ENCODE results near the gene HTR3D.
"Not testable (repeated sequence)": the region's sequence is repeated elsewhere in the genome, so short reads cannot be mapped to it uniquely, and the experiment has no call there.

HTR3D gene

DNA sequence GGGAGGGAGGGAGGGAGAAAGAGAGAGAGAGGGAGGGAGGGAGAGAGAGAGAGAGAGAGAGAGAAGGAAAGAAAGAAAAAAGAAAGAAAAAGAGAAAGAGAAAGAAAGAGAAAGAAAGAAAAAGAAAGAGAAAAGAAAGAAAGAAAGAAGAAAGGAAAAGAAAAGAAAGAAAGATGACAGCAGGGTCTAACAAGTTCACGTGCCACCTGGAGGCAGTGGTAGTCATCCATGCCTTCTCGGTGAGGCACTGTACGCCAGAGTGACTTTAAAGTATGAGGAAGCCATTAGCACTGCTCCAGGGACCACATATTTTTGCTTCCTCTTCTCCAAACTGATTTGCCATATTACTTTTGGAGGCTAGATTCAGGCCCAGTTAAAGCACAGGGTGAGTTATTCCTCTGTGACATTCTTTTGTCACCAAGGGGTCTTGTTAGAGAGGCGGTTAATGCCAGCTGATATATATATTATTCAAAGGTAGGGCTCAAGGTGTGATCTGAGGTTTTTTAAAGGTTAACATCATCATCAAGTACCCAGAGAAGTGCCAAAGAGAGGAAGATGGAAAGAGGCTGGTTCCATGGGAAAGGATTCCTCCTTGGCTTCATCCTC lies at the start of gene HTR3D:
TSS of gene HTR3D (plus strand) at position 556 of the 606 bp plus-strand sequence. CDS start at position 556, 0 bp downstream.
- no peak for DNase-seq

GRCh38 chr3:183981990-183982644 lies 49.4 kb upstream of the HTR3D start:
- DNase-seq, result no peak

DNA sequence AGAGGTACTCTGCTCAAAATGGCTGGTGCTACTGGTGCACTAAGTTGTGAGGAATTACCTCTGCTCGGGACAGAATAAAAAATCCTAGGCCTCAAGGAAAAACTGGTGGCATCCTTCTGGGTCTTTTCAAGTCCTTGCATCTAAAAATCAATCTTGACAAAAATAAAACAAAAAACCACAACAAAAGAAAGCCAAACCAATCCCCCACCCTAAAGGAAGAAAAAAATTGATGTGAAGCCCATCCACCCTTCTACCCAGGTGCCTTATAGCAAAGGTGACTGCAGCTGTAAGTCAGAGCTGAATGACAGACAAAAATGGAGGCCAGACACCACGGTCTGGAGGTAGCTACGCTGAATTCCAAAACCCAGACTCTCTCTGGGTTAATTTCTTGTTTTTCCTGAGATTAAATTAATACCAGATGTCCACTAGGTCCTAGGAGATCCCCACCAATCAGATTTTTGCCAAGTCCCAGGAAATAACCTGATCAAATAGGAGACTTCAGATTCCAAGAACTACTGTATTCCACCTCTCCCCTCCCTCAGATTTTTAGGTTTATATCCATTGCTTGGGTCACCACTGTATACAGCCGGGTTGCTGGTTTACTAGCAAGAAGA lies 47.3 kb upstream of the HTR3D start:
- DNase-seq, result no peak

DNA sequence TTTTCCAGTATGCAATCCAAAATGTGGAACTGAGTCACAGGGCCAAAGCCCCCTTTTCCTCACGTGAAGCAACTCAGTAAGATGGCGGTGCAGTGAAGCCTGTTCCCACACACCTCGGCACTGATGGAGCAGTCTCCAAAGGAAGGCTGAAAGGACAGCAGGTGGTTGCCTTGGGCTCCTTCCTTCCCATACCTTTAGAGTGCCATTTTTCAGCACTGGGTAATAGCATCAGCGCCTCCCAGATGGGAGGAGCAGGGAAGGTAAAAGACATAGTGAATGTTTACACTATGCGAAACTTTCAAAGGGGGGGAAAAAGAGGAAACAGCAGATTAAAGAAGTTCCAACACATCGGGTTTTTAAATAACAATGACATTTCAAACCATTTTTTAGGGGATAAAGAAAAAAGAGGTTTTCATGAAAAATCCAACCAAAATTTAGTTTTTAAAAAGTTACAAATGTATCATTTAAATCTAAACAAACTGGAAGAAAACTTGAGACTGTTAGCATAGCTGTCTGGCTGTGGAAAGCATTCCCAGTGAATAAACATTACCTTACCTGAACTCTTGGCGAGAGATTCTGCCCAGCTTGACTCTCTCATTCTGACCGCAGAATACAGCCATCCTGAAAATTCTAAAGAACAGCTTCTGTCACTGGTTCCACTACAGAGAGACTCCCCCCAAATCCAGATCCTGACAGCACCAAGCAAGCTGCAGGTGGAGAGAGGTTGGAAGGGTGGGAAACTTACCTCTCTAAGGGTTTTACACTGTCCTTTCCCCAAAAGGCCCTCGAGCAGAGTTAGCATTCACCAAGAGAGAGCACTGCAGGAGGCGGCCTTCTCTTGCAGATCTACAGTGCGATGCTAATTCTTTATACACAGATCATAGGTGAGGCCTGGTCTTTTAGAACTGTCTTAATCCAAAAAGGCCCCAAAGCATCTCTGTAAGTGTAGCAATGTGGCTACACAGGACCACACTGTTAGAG lies 46.5 kb upstream of the HTR3D start:
- no peak for DNase-seq

GRCh38 chr3:183987000-183987600 lies 44.4 kb upstream of the HTR3D start:
- DNase-seq, result no peak

- no peak for DNase-seq
Measured at GRCh38 chr3:183988216-183988790, 43.2 kb upstream of the HTR3D start.

GRCh38 chr3:183991403-183991802 lies 40.1 kb upstream of the HTR3D start:
- no peak for DNase-seq

DNA sequence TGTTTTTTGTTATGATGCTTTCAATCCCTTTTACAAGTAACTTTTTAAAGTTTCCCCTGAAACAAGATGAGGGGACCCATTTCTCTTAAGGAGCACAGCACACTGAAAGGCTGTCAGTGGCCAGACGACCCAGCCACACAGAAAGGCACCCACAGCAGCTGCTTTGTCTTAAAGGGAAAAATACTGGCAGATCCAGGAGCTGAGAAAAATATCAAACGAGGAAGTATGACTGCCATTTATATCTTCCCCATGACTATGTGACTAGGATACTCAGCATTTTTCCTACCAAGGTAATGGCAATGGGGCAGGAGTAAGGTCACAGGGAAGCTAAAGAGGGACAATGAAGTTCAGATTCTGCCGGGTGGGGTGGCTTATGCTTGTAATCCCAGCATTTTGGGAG lies 29.8 kb upstream of the HTR3D start:
- no peak for DNase-seq

GRCh38 chr3:184002469-184002868 lies 29.1 kb upstream of the HTR3D start:
- DNase-seq, result no peak

DNA sequence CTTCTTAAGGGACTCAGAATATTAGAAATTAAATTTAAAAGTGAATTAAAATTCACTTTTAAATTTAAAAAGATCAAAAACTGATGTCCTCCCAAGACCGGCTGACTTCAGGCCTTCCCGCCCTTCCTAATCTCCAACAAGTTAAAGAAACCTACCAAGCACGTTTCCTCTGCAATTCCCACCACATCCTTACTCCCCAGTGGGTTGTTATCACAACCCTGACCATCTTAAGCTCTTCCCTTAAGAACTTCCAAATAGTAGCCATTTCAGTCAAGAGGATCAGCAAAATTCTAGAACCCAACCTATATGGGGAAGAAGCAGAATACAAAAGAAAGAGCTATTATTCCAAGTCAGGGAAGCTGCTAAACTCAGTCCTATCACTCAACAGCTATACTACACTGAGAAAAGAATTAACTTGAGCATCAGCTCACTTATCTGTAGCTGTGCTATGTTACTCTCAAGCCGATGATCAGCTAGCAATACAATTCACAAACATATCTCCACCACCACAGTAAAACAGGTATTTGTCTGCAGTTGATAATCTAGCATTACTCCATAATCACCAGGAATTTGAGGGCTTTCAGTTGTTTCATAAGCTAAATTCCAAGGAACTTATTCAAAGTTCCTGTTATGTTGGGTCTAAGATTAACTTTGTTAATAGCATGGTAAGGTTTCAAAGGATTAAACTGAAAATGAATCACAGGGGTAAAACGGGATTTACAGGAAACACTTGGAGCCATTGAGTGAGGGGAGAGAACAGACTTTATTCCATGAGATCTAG lies 28.2 kb upstream of the HTR3D start:
- DNase-seq, result no peak

DNA sequence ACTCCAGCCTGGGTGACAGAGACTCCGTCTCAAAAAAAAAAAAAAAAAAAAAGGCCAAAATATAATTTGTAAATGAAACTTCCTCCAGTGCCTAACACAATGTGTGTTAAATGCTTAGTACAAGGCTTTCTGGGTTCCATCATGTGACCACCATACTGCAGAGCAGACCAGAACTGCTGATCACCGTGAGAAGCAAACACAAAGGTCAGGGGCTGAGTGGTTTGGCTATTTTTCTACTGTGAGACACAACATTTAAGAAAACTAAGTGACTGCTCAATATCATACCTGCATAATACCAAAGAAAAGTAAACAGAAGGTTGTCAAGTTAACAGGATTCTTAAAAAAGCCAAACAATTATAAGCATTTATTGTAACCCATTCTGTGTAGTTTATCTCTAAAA lies 27.1 kb upstream of the HTR3D start:
- DNase-seq, result no peak

DNA sequence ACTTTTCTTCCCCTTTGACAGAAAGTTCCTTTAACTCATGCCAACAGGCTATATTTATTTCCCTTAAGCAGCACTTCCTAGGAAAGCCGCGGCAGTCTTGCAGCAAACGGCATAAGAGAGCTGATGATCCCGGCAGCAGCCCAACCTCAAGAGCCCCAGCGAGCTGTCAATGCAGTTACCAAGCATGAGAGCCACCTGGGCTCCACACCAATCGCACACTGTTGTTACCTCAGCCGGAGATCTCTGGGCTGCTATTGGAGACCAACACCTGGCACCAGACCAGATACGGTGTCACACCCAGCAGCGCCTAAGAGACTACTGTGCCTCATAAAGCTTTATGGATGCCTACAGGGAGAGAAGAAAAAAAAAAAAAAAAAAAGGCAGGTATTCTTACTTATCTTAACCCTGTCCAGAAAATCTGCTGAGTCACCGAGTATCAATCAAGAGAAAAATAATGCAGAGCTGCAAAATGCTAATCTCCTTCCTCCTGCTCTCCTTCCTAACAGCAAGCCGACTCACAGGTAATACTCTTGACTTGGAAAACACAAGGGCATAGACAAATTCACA lies 25.5 kb upstream of the HTR3D start:
- DNase-seq, result peak; percentile 99

DNA sequence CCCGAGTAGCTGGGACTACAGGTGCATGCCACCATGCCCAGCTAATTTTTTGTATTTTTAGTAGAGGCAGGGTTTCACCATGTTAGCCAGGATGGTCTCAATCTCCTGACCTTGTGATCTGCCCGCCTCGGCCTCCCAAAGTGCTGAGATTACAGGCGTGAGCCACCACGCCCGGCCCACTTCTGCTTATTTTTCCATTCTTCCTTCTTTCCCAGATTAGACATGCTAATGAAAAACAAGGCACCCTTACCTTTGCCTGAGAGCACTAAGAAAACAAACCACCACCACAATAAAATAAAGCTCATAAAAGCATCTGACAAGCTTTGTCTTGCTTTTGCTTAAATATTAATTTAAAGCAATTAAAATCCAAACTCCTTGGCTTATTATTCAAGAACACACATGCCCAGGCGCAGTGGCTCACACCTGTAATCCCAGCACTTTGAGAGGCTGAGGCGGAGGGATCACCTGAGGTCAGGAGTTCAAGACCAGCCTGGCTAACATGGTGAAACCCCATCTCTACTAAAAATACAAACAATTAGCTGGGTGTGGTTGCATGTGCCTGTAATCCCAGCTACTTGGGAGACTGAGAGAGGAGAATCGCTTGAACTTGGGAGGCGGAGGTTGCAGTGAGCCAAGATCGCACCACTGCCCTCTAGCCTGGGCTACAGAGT lies 24.3 kb upstream of the HTR3D start:
- DNase-seq, result not testable (repeated sequence)

DNA sequence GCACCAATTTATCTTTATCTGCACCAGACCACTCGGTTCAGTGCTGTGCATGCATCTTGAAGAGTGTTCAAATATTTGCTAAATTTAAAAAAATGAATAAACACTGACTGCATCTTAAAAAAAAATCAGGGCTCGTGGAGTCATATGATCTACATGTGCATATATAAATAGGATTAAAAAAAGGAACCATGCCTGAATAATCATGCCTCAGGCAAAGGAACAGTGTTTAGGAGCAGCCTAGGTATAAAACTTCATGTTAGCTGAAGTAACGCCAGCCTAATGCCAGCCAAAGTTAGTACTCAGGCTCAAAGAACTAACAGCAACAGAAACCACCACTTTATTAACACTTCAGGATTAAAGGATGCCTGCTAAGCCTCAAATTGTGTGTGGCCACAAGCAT lies 23.4 kb upstream of the HTR3D start:
- no peak for DNase-seq

- no peak for DNase-seq
Measured at GRCh38 chr3:184011230-184011876, 20.2 kb upstream of the HTR3D start.

- DNase-seq, result no peak
Measured at GRCh38 chr3:184011937-184012889, 19.3 kb upstream of the HTR3D start.

- no peak for DNase-seq
Measured at GRCh38 chr3:184015381-184016019, 16.0 kb upstream of the HTR3D start.

- DNase-seq, result no peak
Measured at GRCh38 chr3:184016169-184016570, 15.4 kb upstream of the HTR3D start.
